HCT116 (cell line): ENCODE data around the gene SCAF8. TPM values are rescaled to one million over a fixed set of nuclear protein-coding genes. Genes with fewer than 3 reads are reported as not detected.

ENCODE experiments used
- ATAC-seq: fragments of 200-7000 bp; cut with Tn5 transposase; 2 replicates; pipeline ENCODE4 v1.9.1; 2020; ENCODE audit warnings: mild to moderate bottlenecking, moderate library complexity
- BruUV-seq: library from RNA; stranded (reverse); fragments of 400-500 nt; replicated peaks from 2 replicates; lab custom pipeline; 2021; lab: Mats Ljungman, UMichigan
- CTCF ChIA-PET: fragments of 300-600 bp; sonication (Branson Sonifier 250); formaldehyde crosslinking; loops from one replicate; lab custom pipeline; 2021; ENCODE audit warnings: antibody characterized with exemption; lab: Charles Lee
- POLR2A ChIA-PET: fragments of 300-600, 350-600 bp; sonication (Branson Sonifier 250); formaldehyde crosslinking; loops from one replicate; lab custom pipeline; 2021; ENCODE audit warnings: antibody characterized with exemption; lab: Charles Lee
- RAD21 ChIA-PET, 2 experiments: fragments of 300-600 bp; sonication (Branson Sonifier 250); formaldehyde crosslinking; loops; one replicate each; lab custom pipeline; 2023; ENCODE audit warnings: low total read pairs in 2 of 2; ENCODE audit not compliant: uncharacterized antibody in 2 of 2, unreplicated experiment in 2 of 2, low non-redundant PET in 1 of 2; lab: Charles Lee
- DNase-seq: peaks from one replicate; pipeline ENCODE4 v3.0.0-alpha.2; 2010; ENCODE audit warnings: low read depth, low spot score
- H2AFZ ChIP-seq: fragments of 200-600 bp; shearing (Covaris generic), sonication (generic); 2 replicates; pipeline ENCODE4 v1.6.1; 2017; ENCODE audit warnings: low read depth, mixed run types, mixed read lengths, antibody characterized with exemption, low read length; ENCODE audit not compliant: poor library complexity, severe bottlenecking
- H3K27ac ChIP-seq: 2 replicates; pipeline ENCODE4 v1.5.1; 2012; ENCODE audit warnings: low read depth, low read length
- H3K27me3 ChIP-seq: fragments of 200-600 bp; sonication (generic); 2 replicates; pipeline ENCODE4 v1.6.1; 2016; ENCODE audit warnings: mixed run types, low read length, mixed read lengths; ENCODE audit not compliant: insufficient read depth
- H3K36me3 ChIP-seq, 2 experiments: fragments of 200-500 bp in 1 of 2; fragments of 200-600 bp in 1 of 2; sonication (Bioruptor generic) in 1 of 2; sonication (generic) in 1 of 2; 2 replicates each; pipeline versions ENCODE4 v1.5.1 to v1.6.1; 2014 to 2016; ENCODE audit warnings: low read length in 2 of 2, inconsistent platforms in 1 of 2, mixed read lengths in 1 of 2, mixed run types in 1 of 2; ENCODE audit not compliant: insufficient read depth in 2 of 2, control insufficient read depth in 1 of 2
- H3K4me1 ChIP-seq, 2 experiments: fragments of 200-600 bp in 1 of 2; sonication (generic) in 1 of 2; 2 replicates each; pipeline versions ENCODE4 v1.5.1 to v1.6.1; 2012 to 2017; ENCODE audit warnings: low read length in 2 of 2, inconsistent platforms in 1 of 2, mild to moderate bottlenecking in 1 of 2, mixed read lengths in 1 of 2, mixed run types in 1 of 2, moderate library complexity in 1 of 2; ENCODE audit not compliant: insufficient read depth in 2 of 2, control insufficient read depth in 1 of 2
- H3K4me2 ChIP-seq: fragments of 200-600 bp; sonication (generic); 2 replicates; pipeline ENCODE4 v1.6.1; 2017; ENCODE audit warnings: mixed run types, low read length, mixed read lengths
- H3K4me3 ChIP-seq, 2 experiments: fragments of 200-600 bp in 1 of 2; sonication (generic) in 1 of 2; replicated peaks in 1 of 2; 2 replicates each; pipeline ENCODE4 v1.5.1; 2011 to 2016; ENCODE audit warnings: low read length in 2 of 2, control low read depth in 1 of 2, low read depth in 1 of 2, mild to moderate bottlenecking in 1 of 2, mixed read lengths in 1 of 2, mixed run types in 1 of 2
- H3K79me2 ChIP-seq: fragments of 200-600 bp; sonication (generic); 2 replicates; pipeline ENCODE4 v1.6.1; 2017; ENCODE audit warnings: mild to moderate bottlenecking, mixed run types, low read length, moderate library complexity, mixed read lengths; ENCODE audit not compliant: insufficient read depth
- H3K9ac ChIP-seq: fragments of 200-600 bp; sonication (generic); 2 replicates; pipeline ENCODE4 v1.6.1; 2016; ENCODE audit warnings: low read length, mixed read lengths
- H3K9me2 ChIP-seq: fragments of 200-600 bp; sonication (generic), shearing (Covaris generic); 2 replicates; pipeline ENCODE4 v1.6.1; 2017; ENCODE audit warnings: mixed run types, mild to moderate bottlenecking, moderate library complexity; ENCODE audit not compliant: insufficient read depth
- H3K9me3 ChIP-seq, 2 experiments: fragments of 200-500 bp in 1 of 2; fragments of 200-600 bp in 1 of 2; sonication (Bioruptor generic) in 1 of 2; sonication (generic) in 1 of 2; 2 replicates each; pipeline ENCODE4 v1.6.1; 2014 to 2017; ENCODE audit warnings: low read length in 2 of 2, mixed read lengths in 2 of 2, inconsistent platforms in 1 of 2, low read depth in 1 of 2, mild to moderate bottlenecking in 1 of 2, mixed run types in 1 of 2, moderate library complexity in 1 of 2; ENCODE audit not compliant: control insufficient read depth in 1 of 2, insufficient read depth in 1 of 2
- H4K20me1 ChIP-seq: fragments of 200-600 bp; sonication (generic), shearing (Covaris generic); 2 replicates; pipeline ENCODE4 v1.6.1; 2017; ENCODE audit warnings: mixed run types, mild to moderate bottlenecking, moderate library complexity; ENCODE audit not compliant: insufficient read depth
- ATF3 ChIP-seq: IDR thresholded peaks from 2 replicates; pipeline ENCODE4 v1.6.1; 2012
- CEBPB ChIP-seq: IDR thresholded peaks from 2 replicates; pipeline ENCODE4 v1.6.1; 2012; ENCODE audit warnings: low read depth
- CTCF ChIP-seq, 3 experiments: fragments of 200-600 bp in 1 of 3; sonication (generic) in 1 of 3; IDR thresholded peaks in 2 of 3; conservative IDR thresholded peaks in 1 of 3; 2 replicates each; pipeline ENCODE4 v1.5.1; 2012 to 2017; ENCODE audit warnings: low read depth in 2 of 3, low read length in 2 of 3, antibody characterized with exemption in 1 of 3, borderline replicate concordance in 1 of 3, control low read depth in 1 of 3, mild to moderate bottlenecking in 1 of 3, mixed read lengths in 1 of 3, mixed run types in 1 of 3, moderate library complexity in 1 of 3; ENCODE audit not compliant: insufficient read depth in 1 of 3
- EGR1 ChIP-seq: IDR thresholded peaks from 2 replicates; pipeline ENCODE4 v1.6.1; 2012; ENCODE audit warnings: low read depth
- EZH2phosphoT487 ChIP-seq: fragments of 200-600 bp; IDR thresholded peaks from 2 replicates; pipeline ENCODE4 v1.6.1; 2018; ENCODE audit warnings: antibody characterized with exemption, borderline replicate concordance
- JUND ChIP-seq: IDR thresholded peaks from 2 replicates; pipeline ENCODE4 v1.6.1; 2012
- POLR2A ChIP-seq: IDR thresholded peaks from 2 replicates; pipeline ENCODE4 v1.7.0; 2011; ENCODE audit warnings: borderline replicate concordance; ENCODE audit not compliant: insufficient read depth, insufficient read length; ENCODE audit errors: extremely low read depth
- POLR2AphosphoS5 ChIP-seq: IDR thresholded peaks from 2 replicates; pipeline ENCODE4 v1.6.1; 2011; ENCODE audit warnings: mild to moderate bottlenecking, low read depth, low read length, moderate library complexity
- RAD21 ChIP-seq: IDR thresholded peaks from 2 replicates; pipeline ENCODE4 v1.6.1; 2012; ENCODE audit warnings: low read depth, mild to moderate bottlenecking
- SIN3A ChIP-seq: IDR thresholded peaks from 2 replicates; pipeline ENCODE4 v1.6.1; 2012; ENCODE audit warnings: low read depth
- SP1 ChIP-seq: IDR thresholded peaks from 2 replicates; pipeline ENCODE4 v1.6.1; 2012; ENCODE audit warnings: low read depth
- intact Hi-C: fragments of 100-400 bp; cut with micrococcal nuclease; formaldehyde crosslinking; loops from 2 replicates; pipeline ENCODE4 v1.10.0; 2022
- total RNA-seq: library from RNA; stranded (reverse); gene quantifications from one replicate; pipeline ENCODE4 v1.2.1, GENCODE V29; 2021; ENCODE audit not compliant: unreplicated experiment

The SCAF8 gene
- total RNA-seq, 1 experiment from 2014 or later, result 34.6 TPM

GRCh38 chr6:154814063-154814462 lies 80.8 kb downstream of the SCAF8 start:
- RAD21 ChIA-PET, result no interaction called here
- peaks cover 5% of the 10 kb centered on the region for H3K79me2 ChIP-seq
- H3K9ac ChIP-seq, result no peak overlapping the region
- H3K9me3 ChIP-seq, result no peaks in the 10 kb centered on the region
- H3K27me3 ChIP-seq, result no peaks in the 10 kb centered on the region
- DNase-seq (no peak), ATAC-seq (no peak)
- peaks cover 35 to 38% of the 10 kb centered on the region in 2 experiments; a peak in 3 of 4 replicates for H3K36me3 ChIP-seq
- intact Hi-C loops, result no loop called here
- no peaks in the 10 kb centered on the region for H3K9me2 ChIP-seq
- CTCF ChIA-PET, result no interaction called here
- no peak overlapping the region for H2AFZ ChIP-seq
- no peak overlapping the region for H3K4me3 ChIP-seq
- BruUV-seq, result no TSS peak
- H3K4me2 ChIP-seq, result no peak overlapping the region
- H3K4me1 ChIP-seq, result no peaks in the 10 kb centered on the region
- POLR2A ChIA-PET, result no interaction called here
- TF ChIP-seq CEBPB (no peak), RAD21 (no peak), POLR2A (no peak), EZH2phosphoT487 (no peak), SP1 (no peak), CTCF (IDR thresholded peaks at IDR 0.05 in 2 of 3, conservative IDR thresholded peaks at IDR 0.05 in 1 of 3; ENCODE audit: borderline replicate concordance in 1 of 3, insufficient read depth in 1 of 3, low read depth in 2 of 3, low read length in 2 of 3) (no peak), POLR2AphosphoS5 (no peak), ATF3 (no peak), SIN3A (no peak), JUND (no peak), EGR1 (no peak)
- no peak overlapping the region for H3K27ac ChIP-seq
- no peaks in the 10 kb centered on the region; the same call in 1 of the 2 replicates for H4K20me1 ChIP-seq
